GM10248 (cell line): ENCODE results near the gene ADIPOR2.

Source experiments
- CTCF ChIA-PET: fragments of 300-600 bp; sonication (Branson Sonifier 250); formaldehyde crosslinking; extraction: SDS; loops from one replicate; lab custom pipeline; 2021; ENCODE audit warnings: antibody characterized with exemption; lab: Yijun Ruan, JAX
- POLR2A ChIA-PET: fragments of 350-650 bp; sonication (Branson Sonifier 250); formaldehyde crosslinking; extraction: SDS; loops from one replicate; lab custom pipeline; 2020; ENCODE audit warnings: antibody characterized with exemption; lab: Yijun Ruan, JAX
- DNase-seq: peaks from one replicate; pipeline ENCODE4 v3.0.0; 2012; ENCODE audit errors: extremely low spot score
- CTCF ChIP-seq: IDR thresholded peaks from 2 replicates; pipeline ENCODE4 v1.5.1; 2012; ENCODE audit warnings: mild to moderate bottlenecking, low read depth; ENCODE audit errors: extremely low read depth, missing control alignments, control extremely low read depth

ADIPOR2 gene

GRCh38 chr12:1790444-1790843 is 99.6 kb downstream of the ADIPOR2 start:
- no peak for DNase-seq
- ChIA-PET POLR2A (interaction anchor here (1.1 kb wide), 1 partner anchor 136 kb away, joined by 4 read pairs; no protein-coding TSS in a partner anchor), CTCF (interaction anchor here (0.7 to 16.4 kb wide), 43 partner anchors 8 to 1252 kb away, joined by 3 to 627 read pairs (median 6); partner anchors contain the start of gene WNT5B)
- no peak for TF ChIP-seq CTCF

- ChIA-PET CTCF (interaction anchor here (0.6 to 16.4 kb wide), 55 partner anchors 9 to 1251 kb away, joined by 3 to 627 read pairs (median 5); partner anchors contain the start of gene WNT5B), POLR2A (interaction anchor here (0.7 to 1.1 kb wide), 2 partner anchors 137 to 138 kb away, joined by 3 to 4 read pairs; no protein-coding TSS in a partner anchor)
- peak; percentile 60 for DNase-seq
- peak; percentile 83 for TF ChIP-seq CTCF
Observed at GRCh38 chr12:1791104-1791841, 100.4 kb downstream of the ADIPOR2 start.

- POLR2A ChIA-PET = no interaction called here
- CTCF ChIA-PET = interaction anchor here (1.0 to 16.4 kb wide), 14 partner anchors 8 to 674 kb away, joined by 3 to 627 read pairs (median 14); partner anchors contain the start of gene WNT5B
- no peak for DNase-seq
- TF ChIP-seq CTCF = no peak
Observed at GRCh38 chr12:1792406-1792805, 101.5 kb downstream of the ADIPOR2 start.

GRCh38 chr12:1793426-1794210 is 102.7 kb downstream of the ADIPOR2 start:
- POLR2A ChIA-PET = no interaction called here
- no peak for DNase-seq
- CTCF ChIA-PET = interaction anchor here (0.8 to 16.4 kb wide), 9 partner anchors 11 to 171 kb away, joined by 3 to 627 read pairs (median 4); no protein-coding TSS in a partner anchor
- no peak for TF ChIP-seq CTCF

- POLR2A ChIA-PET = no interaction called here
- DNase-seq = no peak
- TF ChIP-seq CTCF = no peak
- CTCF ChIA-PET = interaction anchor here (0.8 to 16.4 kb wide), 11 partner anchors 9 to 170 kb away, joined by 3 to 627 read pairs (median 4); no protein-coding TSS in a partner anchor
Observed at GRCh38 chr12:1794440-1795090, 103.7 kb downstream of the ADIPOR2 start.

GRCh38 chr12:1795221-1795784 is 104.4 kb downstream of the ADIPOR2 start:
- DNase-seq = no peak
- TF ChIP-seq CTCF = no peak
- ChIA-PET POLR2A (no interaction called here), CTCF (interaction anchor here (0.8 to 16.4 kb wide), 19 partner anchors 8 to 241 kb away, joined by 3 to 627 read pairs (median 4); partner anchors contain the start of gene LRTM2)
